ENCODE results near the gene HNRNPDL. TPM values are rescaled to one million over a fixed set of nuclear protein-coding genes. Genes with fewer than 3 reads are reported as not detected.

Gene HNRNPDL
- total and polyA plus RNA-seq, 2 of the 13 experiments (the other 11 are each of a cell fraction or from before 2014, with no cell fraction given) = 167 to 414 TPM

GRCh38 chr4:82434949-82435348 lies 4.7 kb upstream of the HNRNPDL start (continued):
- TF ChIP-seq, protein P1, sequence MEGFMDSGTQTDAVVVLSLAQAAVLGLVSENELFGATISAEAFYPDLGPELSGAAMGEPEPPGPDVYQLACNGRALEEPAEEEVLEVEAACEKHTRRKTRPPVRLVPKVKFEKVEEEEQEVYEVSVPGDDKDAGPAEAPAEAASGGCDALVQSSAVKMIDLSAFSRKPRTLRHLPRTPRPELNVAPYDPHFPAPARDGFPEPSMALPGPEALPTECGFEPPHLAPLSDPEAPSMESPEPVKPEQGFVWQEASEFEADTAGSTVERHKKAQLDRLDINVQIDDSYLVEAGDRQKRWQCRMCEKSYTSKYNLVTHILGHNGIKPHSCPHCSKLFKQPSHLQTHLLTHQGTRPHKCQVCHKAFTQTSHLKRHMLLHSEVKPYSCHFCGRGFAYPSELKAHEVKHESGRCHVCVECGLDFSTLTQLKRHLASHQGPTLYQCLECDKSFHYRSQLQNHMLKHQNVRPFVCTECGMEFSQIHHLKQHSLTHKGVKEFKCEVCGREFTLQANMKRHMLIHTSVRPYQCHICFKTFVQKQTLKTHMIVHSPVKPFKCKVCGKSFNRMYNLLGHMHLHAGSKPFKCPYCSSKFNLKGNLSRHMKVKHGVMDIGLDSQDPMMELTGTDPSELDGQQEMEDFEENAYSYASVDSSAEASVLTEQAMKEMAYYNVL (CRISPR knock-in tag; IDR thresholded peaks at IDR 0.05; ENCODE audit: borderline replicate concordance) = peak; percentile 25; the same call in 1 of the 2 replicates
- TF ChIP-seq ZFX (CRISPR knock-in tag; IDR thresholded peaks at IDR 0.05; ENCODE audit: low read depth) (no peak), NFE2L1 (CRISPR knock-in tag; IDR thresholded peaks at IDR 0.05; ENCODE audit: borderline replicate concordance) (no peak), IRF1 (CRISPR knock-in tag; IDR thresholded peaks at IDR 0.05; ENCODE audit: low read depth) (no peak), ZBTB20 (CRISPR knock-in tag; IDR thresholded peaks at IDR 0.05; ENCODE audit: borderline replicate concordance, low read depth) (no peak), BCL6 (CRISPR knock-in tag; IDR thresholded peaks at IDR 0.05) (peak; percentile 46), ZNF274 (CRISPR knock-in tag; IDR thresholded peaks at IDR 0.05) (no peak), KIAA2018 (CRISPR knock-in tag; IDR thresholded peaks at IDR 0.05; ENCODE audit: borderline replicate concordance) (no peak), ZSCAN22 (CRISPR knock-in tag; IDR thresholded peaks at IDR 0.05) (no peak), KLF6 (CRISPR knock-in tag; IDR thresholded peaks at IDR 0.05) (no peak), GPBP1L1 (CRISPR knock-in tag; IDR thresholded peaks at IDR 0.05) (no peak), GATAD1 (CRISPR knock-in tag; IDR thresholded peaks at IDR 0.05) (no peak), FOXJ3 (CRISPR knock-in tag; IDR thresholded peaks at IDR 0.05; ENCODE audit: borderline replicate concordance) (peak; percentile 51; the same call in 1 of the 2 replicates), SOX13 (IDR thresholded peaks at IDR 0.05) (no peak), SOX13 (CRISPR knock-in tag; conservative IDR thresholded peaks at IDR 0.05 in 1 of 2, IDR thresholded peaks at IDR 0.05 in 1 of 2) (peak in 1 of 2 experiments; percentile 86; a peak in 2 of 4 replicates)
